IMR-90 (cell line): ENCODE data around the gene JSRP1. TPM values are rescaled to one million over a fixed set of nuclear protein-coding genes. Genes with fewer than 3 reads are reported as not detected.

ENCODE experiments used
- ATAC-seq: fragments of 200-7000 bp; cut with Tn5 transposase; 2 replicates; pipeline ENCODE4 v1.9.1; 2020; ENCODE audit warnings: low read depth, mild to moderate bottlenecking, moderate library complexity
- BruUV-seq: library from RNA; stranded (reverse); fragments of 400-500 nt; replicated peaks from 2 replicates; lab custom pipeline; 2021; lab: Mats Ljungman, UMichigan
- CTCF ChIA-PET: fragments of 300-600 bp; formaldehyde crosslinking; extraction: SDS; loops from one replicate; lab custom pipeline; 2021; ENCODE audit warnings: antibody characterized with exemption; lab: Yijun Ruan, JAX
- POLR2A ChIA-PET: fragments of 300-600 bp; sonication (Branson Sonifier 250); formaldehyde crosslinking; loops from one replicate; lab custom pipeline; 2022; ENCODE audit warnings: antibody characterized with exemption; ENCODE audit not compliant: unreplicated experiment; lab: Charles Lee
- DNase-seq: peaks from one replicate; pipeline ENCODE4 v3.0.0; 2013
- H2AFZ ChIP-seq: replicated peaks from 2 replicates; pipeline ENCODE3; 2013; ENCODE audit warnings: low read length, mild to moderate bottlenecking; ENCODE audit not compliant: poor library complexity
- H2AK5ac ChIP-seq: 2 replicates; pipeline ENCODE4 v1.6.1; 2013; ENCODE audit warnings: low read depth, low read length, inconsistent platforms
- H2AK9ac ChIP-seq: replicated peaks from 2 replicates; pipeline ENCODE3; 2013; ENCODE audit warnings: mild to moderate bottlenecking, low read depth, low read length, moderate library complexity; ENCODE audit not compliant: poor library complexity
- H2BK120ac ChIP-seq: 2 replicates; pipeline ENCODE4 v1.6.1; 2013; ENCODE audit warnings: low read depth, low read length, inconsistent platforms
- H2BK15ac ChIP-seq: 3 replicates; pipeline ENCODE4 v1.6.1; 2013; ENCODE audit warnings: low read depth, low read length, inconsistent platforms
- H2BK20ac ChIP-seq: 2 replicates; pipeline ENCODE4 v1.6.1; 2013; ENCODE audit warnings: low read depth, mild to moderate bottlenecking, inconsistent platforms, low read length, moderate library complexity
- H2BK5ac ChIP-seq: 2 replicates; pipeline ENCODE4 v1.6.1; 2013; ENCODE audit warnings: mild to moderate bottlenecking, low read depth, low read length, inconsistent platforms; ENCODE audit not compliant: poor library complexity, severe bottlenecking
- H3K14ac ChIP-seq: replicated peaks from 2 replicates; pipeline ENCODE4 v1.6.1; 2013; ENCODE audit warnings: low read depth, low read length, inconsistent platforms
- H3K18ac ChIP-seq: 2 replicates; pipeline ENCODE4 v1.6.1; 2013; ENCODE audit warnings: low read depth, low read length, control low read depth
- H3K23ac ChIP-seq: 2 replicates; pipeline ENCODE4 v1.6.1; 2013; ENCODE audit warnings: low read depth, low read length, inconsistent platforms
- H3K27ac ChIP-seq: 2 replicates; pipeline ENCODE4 v1.5.1; 2013; ENCODE audit warnings: mild to moderate bottlenecking, control low read depth, low read length; ENCODE audit not compliant: insufficient read depth
- H3K27me3 ChIP-seq: 2 replicates; pipeline ENCODE4 v1.6.1; 2013; ENCODE audit warnings: low read length; ENCODE audit not compliant: control insufficient read depth, insufficient read depth
- H3K36me3 ChIP-seq: 2 replicates; pipeline ENCODE4 v1.6.1; 2013; ENCODE audit warnings: low read length, mixed read lengths; ENCODE audit not compliant: control insufficient read depth, insufficient read depth
- H3K4ac ChIP-seq: 2 replicates; pipeline ENCODE4 v1.6.1; 2013; ENCODE audit warnings: low read depth, low read length, inconsistent platforms
- H3K4me1 ChIP-seq: 2 replicates; pipeline ENCODE4 v1.6.1; 2013; ENCODE audit warnings: low read length, mixed read lengths; ENCODE audit not compliant: control insufficient read depth, insufficient read depth
- H3K4me2 ChIP-seq: 2 replicates; pipeline ENCODE4 v1.6.1; 2013; ENCODE audit warnings: low read depth, mild to moderate bottlenecking, control low read depth, low read length, moderate library complexity
- H3K4me3 ChIP-seq: 2 replicates; pipeline ENCODE4 v1.5.1; 2013; ENCODE audit warnings: low read depth, mild to moderate bottlenecking, control low read depth, low read length, moderate library complexity; ENCODE audit not compliant: insufficient read depth
- H3K56ac ChIP-seq: 2 replicates; pipeline ENCODE4 v1.6.1; 2013; ENCODE audit warnings: low read length, inconsistent platforms; ENCODE audit not compliant: insufficient read depth; ENCODE audit errors: extremely low read depth
- H3K79me1 ChIP-seq, 2 experiments: 2 replicates each; pipeline ENCODE4 v1.6.1; 2013; ENCODE audit warnings: low read length in 2 of 2, inconsistent platforms in 1 of 2, low read depth in 1 of 2
- H3K9ac ChIP-seq: 2 replicates; pipeline ENCODE4 v1.6.1; 2013; ENCODE audit warnings: low read depth, low read length, control low read depth
- H3K9me1 ChIP-seq: 2 replicates; pipeline ENCODE4 v1.6.1; 2013; ENCODE audit warnings: low read length, inconsistent platforms; ENCODE audit not compliant: insufficient read depth
- H3K9me3 ChIP-seq: 2 replicates; pipeline ENCODE4 v1.6.1; 2013; ENCODE audit warnings: low read length; ENCODE audit not compliant: control insufficient read depth, insufficient read depth
- H4K20me1 ChIP-seq: 2 replicates; pipeline ENCODE4 v1.6.1; 2013; ENCODE audit warnings: low read length, inconsistent platforms; ENCODE audit not compliant: insufficient read depth
- H4K5ac ChIP-seq: 2 replicates; pipeline ENCODE4 v1.6.1; 2013; ENCODE audit warnings: mild to moderate bottlenecking, low read depth, low read length, control low read depth
- H4K8ac ChIP-seq, 2 experiments: 2 replicates each; pipeline ENCODE4 v1.6.1; 2013; ENCODE audit warnings: low read depth in 2 of 2, low read length in 2 of 2, control low read depth in 1 of 2, inconsistent platforms in 1 of 2
- H4K91ac ChIP-seq: 2 replicates; pipeline ENCODE4 v1.6.1; 2013; ENCODE audit warnings: low read depth, low read length, inconsistent platforms; ENCODE audit not compliant: insufficient read depth
- BHLHE40 ChIP-seq: fragments of 150-350 bp; IDR thresholded peaks from 2 replicates; pipeline ENCODE4 v1.6.1; 2016; ENCODE audit warnings: mild to moderate bottlenecking, low read depth, low read length
- CTCF ChIP-seq: conservative IDR thresholded peaks from 2 replicates; pipeline ENCODE4 v1.5.1; 2012; ENCODE audit warnings: mild to moderate bottlenecking, low read depth, low read length, improper control_type of control experiment
- ELK1 ChIP-seq: fragments of 150-350 bp; IDR thresholded peaks from 2 replicates; pipeline ENCODE4 v1.6.1; 2016; ENCODE audit warnings: low read depth, mild to moderate bottlenecking, low read length, moderate library complexity, borderline replicate concordance
- FOS ChIP-seq: fragments of 150-350 bp; IDR thresholded peaks from 2 replicates; pipeline ENCODE4 v1.6.1; 2016; ENCODE audit warnings: low read depth, low read length
- MAFK ChIP-seq: IDR thresholded peaks from 2 replicates; pipeline ENCODE4 v1.6.1; 2012; ENCODE audit warnings: low read depth, low read length, improper control_type of control experiment
- MAZ ChIP-seq: IDR thresholded peaks from 2 replicates; pipeline ENCODE4 v1.6.1; 2012; ENCODE audit warnings: low read depth, mild to moderate bottlenecking, low read length, improper control_type of control experiment, moderate library complexity, borderline replicate concordance
- MXI1 ChIP-seq: IDR thresholded peaks from 2 replicates; pipeline ENCODE4 v1.6.1; 2012; ENCODE audit warnings: low read depth, mild to moderate bottlenecking, low read length, moderate library complexity, borderline replicate concordance
- POLR2A ChIP-seq: IDR thresholded peaks from 2 replicates; pipeline ENCODE4 v1.6.1; 2012; ENCODE audit warnings: mild to moderate bottlenecking, low read depth, low read length
- RAD21 ChIP-seq: IDR thresholded peaks from 2 replicates; pipeline ENCODE4 v1.6.1; 2012; ENCODE audit warnings: low read length, improper control_type of control experiment
- RCOR1 ChIP-seq: IDR thresholded peaks from 2 replicates; pipeline ENCODE4 v1.6.1; 2012; ENCODE audit warnings: mild to moderate bottlenecking, low read length, improper control_type of control experiment; ENCODE audit not compliant: insufficient replicate concordance
- RFX5 ChIP-seq: IDR thresholded peaks from 2 replicates; pipeline ENCODE4 v1.8.0; 2012; ENCODE audit warnings: low read depth, mild to moderate bottlenecking, low read length, moderate library complexity
- SMC3 ChIP-seq: fragments of 150-350 bp; IDR thresholded peaks from 2 replicates; pipeline ENCODE4 v1.6.1; 2016; ENCODE audit warnings: low read depth, mild to moderate bottlenecking, antibody characterized with exemption, low read length, moderate library complexity
- USF2 ChIP-seq: fragments of 150-350 bp; IDR thresholded peaks from 2 replicates; pipeline ENCODE4 v1.6.1; 2017; ENCODE audit warnings: mild to moderate bottlenecking, antibody characterized with exemption, low read length, low read depth
- WGBS, 2 experiments: methylation state at CpG; one replicate each; pipeline versions ENCODE4 v1.1.5 to v1.1.7; 2013; ENCODE audit warnings: missing lambda C conversion rate in 2 of 2; ENCODE audit not compliant: insufficient read length in 1 of 2; ENCODE audit errors: extremely low coverage in 2 of 2; 5-methylcytosine and 5-hydroxymethylcytosine counted together
- dilution Hi-C: fragments of 300-500 bp; cut with HindIII; formaldehyde crosslinking; loops from one replicate; pipeline ENCODE4 v1.14.3; 2018; ENCODE audit warnings: low sequenced_read_pairs; ENCODE audit not compliant: unreplicated experiment
- in situ Hi-C: fragments of 300-500 bp; cut with MboI; formaldehyde crosslinking; loops from 3 replicates; pipeline ENCODE4 v1.14.3; 2019; ENCODE audit warnings: low sequenced_read_pairs, inconsistent platforms, mixed read lengths
- intact Hi-C: fragments of 100-400 bp; cut with micrococcal nuclease; formaldehyde crosslinking; loops from 2 replicates; pipeline ENCODE4 v1.10.0; 2022
- polyA plus RNA-seq, 3 experiments: library from polyadenylated mRNA; depleted of rRNA; stranded (reverse); fragments of >200 nt; gene quantifications; 2 replicates each; pipeline ENCODE4 v1.2.3, GENCODE V29; 2012; ENCODE audit warnings: low replicate concordance in 1 of 3
- total RNA-seq: library from RNA; depleted of rRNA; stranded (reverse); fragments of >200 nt; gene quantifications from 2 replicates; pipeline ENCODE4 v1.2.3, GENCODE V29; 2012

Gene JSRP1
- total and polyA plus RNA-seq, 2 of the 4 experiments (the other 2 are of a cell fraction) = not detected

GRCh38 chr19:2208975-2209374, 47.2 kb downstream of the JSRP1 start:
- WGBS, 2 experiments = 83 to 100% methylated on average over 1 to 3 of the region's 10 CpGs
- H3K9ac ChIP-seq = no peak overlapping the region

More at GRCh38 chr19:2208975-2209374, 47.2 kb downstream of the JSRP1 start:
- Histone ChIP-seq H3K4ac (peak overlapping the region; percentile 65), H4K91ac (0 out of 2 replicates have a peak overlapping the region, but pooled peaks have one; percentile 1), H4K20me1 (peaks cover 10% of the 10 kb centered on the region; the same call in 1 of the 2 replicates), H3K4me3 (no peak overlapping the region), H2AFZ (no peak overlapping the region), H2AK9ac (peak overlapping the region; percentile 67), H3K9me3 (no peaks in the 10 kb centered on the region), H3K4me1 (peaks cover 12% of the 10 kb centered on the region), H3K36me3 (peaks cover 50% of the 10 kb centered on the region), H4K5ac (no peak overlapping the region), H4K8ac (no peak overlapping the region), H3K27ac (no peak overlapping the region), H3K14ac (no peak overlapping the region), H3K79me1 (peaks cover 21 to 72% of the 10 kb centered on the region in 2 experiments), H3K27me3 (no peaks in the 10 kb centered on the region), H2BK5ac (no peak overlapping the region), H3K9me1 (peaks cover 11% of the 10 kb centered on the region), H3K18ac (no peak overlapping the region), H2BK120ac (no peak overlapping the region), H2AK5ac (no peak overlapping the region), H2BK15ac (no peak overlapping the region), H3K23ac (peak overlapping the region; percentile 45; the same call in 1 of the 2 replicates), H2BK20ac (no peak overlapping the region), H3K56ac (no peak overlapping the region), H3K4me2 (no peak overlapping the region)
- TF ChIP-seq RFX5 (no peak), RCOR1 (no peak), ELK1 (no peak), FOS (no peak), USF2 (no peak), MAFK (no peak), RAD21 (no peak), SMC3 (no peak), MAZ (no peak), BHLHE40 (no peak), CTCF (no peak), POLR2A (no peak), MXI1 (no peak)
- BruUV-seq = no TSS peak
- CTCF ChIA-PET = interaction anchor here (0.7 kb wide), 1 partner anchor 53 kb away, joined by 3 read pairs; no protein-coding TSS in a partner anchor
- in situ Hi-C loops (no loop called here), dilution Hi-C loops (no loop called here), intact Hi-C loops (no loop called here)
- DNase-seq (no peak), ATAC-seq (no peak; the same call in 1 of the 2 replicates)
- POLR2A ChIA-PET = no interaction called here
